CD4-positive, alpha-beta T cell treated with Interleukin-17A for 1 hour (primary cell): ENCODE measurements around the gene SFT2D3.

ENCODE experiments used
- DNase-seq: peaks from one replicate; pipeline ENCODE4 v3.0.0-alpha.2; 2020

The SFT2D3 gene

DNA sequence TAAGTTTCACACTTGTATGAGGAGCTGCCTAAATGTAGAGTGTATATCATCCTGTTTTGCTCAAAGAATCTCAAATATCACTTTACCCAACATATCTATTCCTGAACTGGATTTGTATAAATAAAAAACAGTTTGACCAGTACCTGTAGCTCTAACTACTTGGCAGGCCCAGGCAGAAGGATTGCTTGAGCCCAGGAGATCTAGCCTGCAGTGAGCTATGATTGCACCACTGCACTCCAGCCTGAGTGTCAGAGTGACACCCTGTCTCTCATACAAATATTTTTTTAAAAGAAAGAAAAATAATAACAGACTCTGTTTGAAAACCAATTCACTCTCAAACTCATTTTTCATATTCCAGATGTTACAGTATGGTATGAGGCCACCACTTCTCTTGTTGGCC, 18.2 kb upstream of the SFT2D3 start:
- no peak for DNase-seq

GRCh38 chr2:127683757-127684156, 17.5 kb upstream of the SFT2D3 start:
- no peak for DNase-seq

DNA sequence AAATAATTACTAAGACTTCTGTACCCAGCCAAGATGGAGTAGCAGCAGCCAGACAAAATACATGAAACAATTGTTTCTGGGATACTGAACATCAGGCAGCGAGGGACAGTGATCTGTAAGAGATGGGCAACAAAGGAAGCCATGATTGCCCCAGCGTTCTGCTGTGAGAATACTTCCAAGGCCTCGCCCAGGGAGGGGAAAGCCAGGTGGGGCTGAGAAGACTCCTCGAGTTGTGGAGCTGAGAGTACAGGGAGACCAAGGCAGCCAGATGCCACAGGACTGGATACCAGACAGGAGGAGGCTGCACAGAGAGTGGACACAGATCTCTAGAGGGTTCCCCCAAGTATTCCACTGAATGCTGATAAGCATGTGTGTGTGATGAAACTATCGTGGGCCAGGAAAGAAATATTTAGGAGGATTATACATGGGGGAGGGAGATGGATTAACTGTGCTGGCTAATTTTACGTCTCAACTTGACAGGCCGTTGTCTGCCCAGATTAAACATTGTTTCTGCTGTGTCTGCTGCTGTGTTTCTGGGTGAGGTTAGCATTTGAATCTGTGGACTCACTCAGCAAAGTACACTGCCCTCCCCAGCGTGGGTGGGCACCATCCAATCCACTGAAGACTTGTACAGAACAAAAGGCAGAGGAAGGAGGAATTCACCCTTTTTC, 15.8 kb upstream of the SFT2D3 start:
- no peak for DNase-seq

GRCh38 chr2:127688405-127688804, 12.9 kb upstream of the SFT2D3 start:
- no peak for DNase-seq

GRCh38 chr2:127690696-127691095, 10.6 kb upstream of the SFT2D3 start:
- DNase-seq = no peak

- DNase-seq = no peak
Measured at GRCh38 chr2:127694986-127695385, 6.3 kb upstream of the SFT2D3 start.

GRCh38 chr2:127695491-127696472, 5.5 kb upstream of the SFT2D3 start:
- peak; percentile 58 for DNase-seq

- no peak for DNase-seq
Measured at GRCh38 chr2:127697482-127698180, 3.7 kb upstream of the SFT2D3 start.

- no peak for DNase-seq
Measured at GRCh38 chr2:127698553-127699355, 2.5 kb upstream of the SFT2D3 start.

DNA sequence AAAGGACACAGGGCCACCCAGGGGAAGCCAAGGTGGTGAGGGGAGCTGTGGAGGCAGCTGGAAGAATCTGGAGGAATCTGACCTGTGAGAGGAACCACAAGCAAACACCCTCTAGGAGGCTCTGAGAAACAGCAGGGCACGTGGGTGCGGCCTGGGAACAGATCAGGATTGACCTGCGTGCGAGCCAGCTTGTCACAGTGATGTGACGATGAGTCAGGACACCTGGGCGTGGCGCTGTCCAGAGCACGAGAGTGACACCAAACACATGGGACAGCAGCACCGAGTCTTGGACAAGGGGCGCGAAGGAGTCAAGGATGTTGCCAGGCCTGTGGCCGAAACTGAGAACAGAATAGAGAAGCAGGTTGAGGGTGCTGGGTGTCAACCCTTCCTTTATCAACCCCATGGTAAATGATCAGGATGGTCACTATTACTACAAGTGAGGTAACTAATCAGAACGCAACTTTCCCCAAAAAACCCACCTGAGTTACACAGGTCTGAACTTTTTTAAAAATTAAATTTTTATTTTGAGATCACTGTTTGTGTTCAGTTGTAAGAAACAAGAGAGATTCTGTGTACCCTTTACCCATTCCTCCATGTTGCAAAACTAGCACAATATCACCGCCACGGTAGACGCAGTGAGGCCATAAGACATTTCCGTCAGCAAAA, 637 bp upstream of the SFT2D3 start:
- peak; percentile 49 for DNase-seq

GRCh38 chr2:127701651-127702394, 526 bp downstream of the SFT2D3 start:
- peak; percentile 83 for DNase-seq

DNA sequence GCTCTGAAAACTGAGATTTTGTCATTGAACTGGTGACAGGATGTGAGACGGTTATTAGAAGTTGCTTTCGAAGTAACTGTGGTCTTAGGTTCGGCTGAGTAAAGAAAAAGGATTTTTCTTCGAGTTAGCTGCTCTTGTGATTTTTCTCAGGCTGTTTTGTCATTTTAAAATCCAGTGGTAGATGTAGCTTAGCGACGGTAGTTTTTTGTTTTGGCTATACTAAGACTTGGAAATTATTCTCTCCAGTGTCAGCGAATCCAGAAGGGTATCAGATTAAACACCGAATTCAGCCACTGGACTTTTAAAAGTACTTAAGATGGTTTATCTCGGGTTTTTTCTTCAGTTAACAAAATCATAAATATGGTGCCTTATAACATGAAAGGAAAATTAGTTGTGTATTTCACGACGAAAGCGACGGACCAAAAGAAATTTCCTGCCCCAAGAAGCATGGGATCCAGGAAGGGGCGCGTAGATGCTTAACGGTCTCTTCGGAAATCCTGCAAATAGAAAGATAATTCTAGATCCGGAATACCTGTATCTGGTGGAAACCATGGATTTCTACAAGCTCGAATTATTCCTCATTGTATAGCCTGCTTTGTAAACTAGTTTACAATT, 1.2 kb downstream of the SFT2D3 start:
- DNase-seq = no peak

- no peak for DNase-seq
Measured at GRCh38 chr2:127703282-127703681, 2.0 kb downstream of the SFT2D3 start.

DNA sequence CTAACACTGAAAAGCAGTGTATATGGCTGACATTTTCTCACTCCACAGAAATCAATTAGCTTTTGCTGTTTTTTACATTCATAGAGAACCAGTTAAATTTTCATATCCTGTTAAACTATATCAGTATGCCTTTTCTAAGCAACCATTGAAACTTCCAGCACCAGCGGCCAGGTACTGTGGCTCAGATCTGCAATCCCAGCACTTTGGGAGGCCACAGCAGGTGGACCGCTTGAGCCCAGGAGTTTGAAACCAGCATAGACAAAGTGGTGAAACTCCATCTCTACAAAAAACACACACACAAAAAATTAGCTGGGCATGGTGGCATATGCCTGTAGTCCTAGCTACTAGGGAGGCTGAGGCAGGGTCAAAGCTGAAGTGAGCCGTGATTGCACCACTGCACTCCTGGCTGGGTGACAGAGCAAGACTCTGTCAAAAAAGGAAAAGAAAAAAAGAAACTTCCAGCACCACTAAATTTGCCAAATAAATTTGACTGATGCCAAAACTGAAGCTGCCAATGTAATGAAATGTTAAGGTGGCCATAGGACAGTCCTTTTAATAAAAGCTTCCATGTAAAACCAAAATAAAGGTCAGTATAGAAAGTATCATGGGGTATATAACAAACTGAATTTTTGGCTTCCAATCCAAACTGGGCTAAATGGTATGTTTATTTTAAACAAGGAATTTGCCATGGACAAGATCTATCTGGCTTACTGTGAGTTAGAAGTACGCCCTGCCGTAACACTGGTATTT, 3.5 kb downstream of the SFT2D3 start:
- DNase-seq = no peak

DNA sequence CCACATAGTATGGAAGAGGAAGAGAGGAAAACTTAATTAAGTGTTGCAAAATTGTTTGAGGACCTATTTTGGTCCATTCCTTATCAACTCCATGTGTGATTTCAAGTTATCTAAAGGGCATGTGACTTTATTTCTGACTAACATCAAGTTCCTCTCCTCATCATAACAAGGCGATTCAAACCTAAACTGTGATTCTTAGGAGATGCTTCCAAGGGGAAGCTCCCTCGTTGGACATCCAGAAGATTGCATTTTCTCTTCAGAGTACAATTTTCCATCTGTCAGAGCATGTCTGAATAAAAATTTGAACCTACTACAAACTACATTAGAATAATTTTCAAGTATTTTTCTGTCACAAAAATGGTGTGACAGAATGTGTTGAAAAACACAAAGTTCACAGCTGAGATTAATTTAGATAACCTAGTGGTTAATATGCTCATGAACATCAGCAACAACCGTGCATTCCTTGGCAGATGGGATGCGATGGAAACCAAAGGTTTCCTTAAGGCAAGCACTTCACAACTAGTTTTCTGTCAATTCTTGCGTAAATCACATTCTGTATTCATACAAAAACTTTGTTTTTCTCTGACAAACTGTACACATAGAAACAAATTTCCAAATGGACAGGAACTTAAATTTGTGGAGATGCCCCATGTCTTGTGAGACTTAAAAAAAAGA, 4.2 kb downstream of the SFT2D3 start:
- no peak for DNase-seq

DNA sequence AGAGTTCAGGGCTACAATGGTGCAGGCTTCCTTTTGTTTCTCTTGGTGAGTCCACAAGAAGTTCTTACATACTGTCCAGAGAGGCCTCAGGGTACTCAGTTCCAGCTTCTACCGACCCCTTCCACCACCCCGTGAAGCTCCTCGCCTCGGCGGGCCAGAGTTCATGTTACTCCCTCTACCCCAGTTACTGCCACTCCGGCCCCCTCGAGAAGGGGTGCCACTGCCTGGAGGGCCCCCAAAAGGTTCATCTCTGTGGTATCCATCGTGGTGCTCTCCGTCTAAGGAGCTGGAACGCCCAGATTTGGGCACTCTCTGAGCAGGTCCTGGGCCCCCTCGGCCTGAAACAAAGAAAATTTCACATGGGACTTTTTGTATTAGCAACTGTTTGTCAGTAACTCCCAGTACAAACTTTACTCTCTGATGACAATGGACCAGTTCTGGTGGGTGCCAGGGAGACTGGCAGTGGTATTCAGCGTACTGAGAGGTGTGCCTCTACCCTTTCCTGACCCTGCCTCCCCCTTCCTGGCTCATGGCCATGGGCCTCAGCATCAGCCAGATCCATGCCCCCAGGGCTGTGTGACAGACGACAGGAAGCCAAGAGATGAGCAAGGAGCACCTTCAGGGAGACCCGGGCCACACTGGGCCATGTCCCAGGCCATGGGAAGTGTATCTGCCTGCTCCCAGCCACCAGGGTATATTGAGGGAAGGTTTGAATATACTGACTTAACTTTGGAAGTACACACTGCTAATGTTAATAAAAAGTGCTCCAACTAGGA, 5.1 kb downstream of the SFT2D3 start:
- no peak for DNase-seq

DNA sequence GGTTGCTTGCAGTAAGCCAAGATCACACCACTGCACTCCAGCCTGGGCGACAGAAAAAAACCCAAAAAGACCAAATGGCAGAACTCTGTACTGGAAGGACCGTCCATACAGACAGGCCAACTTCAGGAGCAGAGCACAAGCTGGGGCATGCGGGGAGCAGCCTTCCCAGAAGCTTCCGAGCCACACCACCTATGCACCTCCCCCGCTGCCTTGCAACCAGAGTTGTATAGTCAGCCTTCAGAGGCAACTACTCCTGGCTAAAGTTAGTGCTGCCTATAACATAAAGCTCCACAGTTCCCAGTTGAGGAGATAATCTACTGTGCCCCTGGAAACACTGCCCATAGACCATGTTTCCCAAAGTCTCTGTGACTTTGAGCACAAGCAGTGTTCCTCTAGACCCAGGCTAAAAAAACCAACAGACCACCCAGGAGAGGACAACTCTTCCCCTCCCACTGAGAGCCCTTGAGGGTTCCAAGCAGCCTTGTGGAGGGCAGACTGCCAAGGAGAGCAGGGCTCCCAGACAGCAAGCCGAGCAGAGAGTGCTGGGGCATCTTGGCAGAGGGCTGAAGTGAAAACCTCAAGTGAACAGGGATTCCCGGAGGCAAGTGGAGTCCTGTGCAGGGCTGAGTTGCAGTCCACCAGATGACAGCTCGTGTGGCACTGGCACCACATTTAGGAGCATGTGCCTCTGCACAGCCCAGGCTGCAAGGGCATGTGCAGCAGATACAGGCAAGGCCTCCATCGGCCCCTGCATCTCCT, 6.8 kb downstream of the SFT2D3 start:
- no peak for DNase-seq

DNA sequence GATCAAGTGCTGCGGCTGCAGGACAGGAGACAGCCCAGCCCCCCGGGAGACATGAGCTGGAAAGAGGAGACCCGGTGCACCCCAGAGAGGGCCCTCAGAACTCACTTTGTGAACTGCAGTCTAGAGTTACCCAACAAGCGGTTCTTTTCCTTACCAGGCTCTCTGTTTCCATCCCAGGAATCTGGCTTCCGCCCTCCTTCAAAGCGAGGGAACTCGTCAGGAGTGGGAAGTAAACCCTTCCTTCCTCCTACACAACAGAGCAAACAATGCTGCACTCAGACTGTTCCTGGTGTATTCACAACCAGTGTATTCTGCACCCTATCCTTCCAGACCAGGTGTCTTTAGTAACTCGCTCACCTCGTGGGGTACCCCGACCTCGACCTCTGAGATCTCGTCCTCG, 8.0 kb downstream of the SFT2D3 start:
- DNase-seq = no peak
